ENCODE results near the gene WHRN. TPM values are rescaled to one million over a fixed set of nuclear protein-coding genes. Genes with fewer than 3 reads are reported as not detected.

Gene WHRN
- total RNA-seq, 4 donors from 2014 or later = 0.82 to 4.1 (median 2.3) TPM

- TF ChIP-seq, protein P1, sequence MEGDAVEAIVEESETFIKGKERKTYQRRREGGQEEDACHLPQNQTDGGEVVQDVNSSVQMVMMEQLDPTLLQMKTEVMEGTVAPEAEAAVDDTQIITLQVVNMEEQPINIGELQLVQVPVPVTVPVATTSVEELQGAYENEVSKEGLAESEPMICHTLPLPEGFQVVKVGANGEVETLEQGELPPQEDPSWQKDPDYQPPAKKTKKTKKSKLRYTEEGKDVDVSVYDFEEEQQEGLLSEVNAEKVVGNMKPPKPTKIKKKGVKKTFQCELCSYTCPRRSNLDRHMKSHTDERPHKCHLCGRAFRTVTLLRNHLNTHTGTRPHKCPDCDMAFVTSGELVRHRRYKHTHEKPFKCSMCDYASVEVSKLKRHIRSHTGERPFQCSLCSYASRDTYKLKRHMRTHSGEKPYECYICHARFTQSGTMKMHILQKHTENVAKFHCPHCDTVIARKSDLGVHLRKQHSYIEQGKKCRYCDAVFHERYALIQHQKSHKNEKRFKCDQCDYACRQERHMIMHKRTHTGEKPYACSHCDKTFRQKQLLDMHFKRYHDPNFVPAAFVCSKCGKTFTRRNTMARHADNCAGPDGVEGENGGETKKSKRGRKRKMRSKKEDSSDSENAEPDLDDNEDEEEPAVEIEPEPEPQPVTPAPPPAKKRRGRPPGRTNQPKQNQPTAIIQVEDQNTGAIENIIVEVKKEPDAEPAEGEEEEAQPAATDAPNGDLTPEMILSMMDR (IDR thresholded peaks at IDR 0.05; ENCODE audit: low read depth) = no peak
These were observed 40.8 kb downstream of the WHRN start for GRCh38 chr9:114464281-114465051.

GRCh38 chr9:114462791-114463190, 42.5 kb downstream of the WHRN start:
- TF ChIP-seq, protein P1 (IDR thresholded peaks at IDR 0.05; ENCODE audit: low read depth) = no peak

GRCh38 chr9:114461468-114461867, 43.8 kb downstream of the WHRN start:
- TF ChIP-seq, protein P1 (IDR thresholded peaks at IDR 0.05; ENCODE audit: low read depth) = no peak

DNA sequence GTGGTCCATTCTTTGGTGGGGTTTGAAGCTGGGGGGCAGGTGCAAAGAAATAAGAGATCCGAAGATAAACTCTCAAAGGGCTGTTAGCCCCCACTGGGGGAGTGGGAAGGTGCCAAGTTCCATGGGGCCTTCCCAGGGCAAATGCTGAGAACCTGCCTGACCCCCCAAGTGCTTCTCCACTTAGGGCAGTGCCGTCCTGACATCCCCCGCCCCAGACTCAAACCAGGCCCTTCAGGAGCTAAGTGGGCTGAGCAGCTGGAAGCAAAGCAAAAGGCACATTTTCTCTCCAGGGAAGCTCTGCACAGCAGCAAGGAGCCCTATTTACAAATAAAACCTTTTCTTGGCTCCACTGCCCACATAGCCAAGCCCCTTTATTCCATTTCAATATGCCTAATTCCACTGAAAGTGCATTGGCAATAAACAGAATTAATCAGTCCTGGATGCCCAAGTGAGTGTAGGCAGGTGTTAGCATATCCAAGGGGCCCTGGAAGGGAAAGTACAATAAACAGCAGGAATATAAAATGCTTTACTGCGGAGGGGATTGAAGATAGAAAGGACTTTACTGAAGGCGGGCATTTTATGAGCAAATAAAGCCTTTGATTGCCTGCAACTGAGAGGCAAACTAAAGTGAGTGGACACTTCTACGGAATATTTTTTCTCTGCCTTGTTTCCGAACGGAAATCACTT, 44.6 kb downstream of the WHRN start:
- TF ChIP-seq, protein P1 (IDR thresholded peaks at IDR 0.05; ENCODE audit: low read depth) = no peak

DNA sequence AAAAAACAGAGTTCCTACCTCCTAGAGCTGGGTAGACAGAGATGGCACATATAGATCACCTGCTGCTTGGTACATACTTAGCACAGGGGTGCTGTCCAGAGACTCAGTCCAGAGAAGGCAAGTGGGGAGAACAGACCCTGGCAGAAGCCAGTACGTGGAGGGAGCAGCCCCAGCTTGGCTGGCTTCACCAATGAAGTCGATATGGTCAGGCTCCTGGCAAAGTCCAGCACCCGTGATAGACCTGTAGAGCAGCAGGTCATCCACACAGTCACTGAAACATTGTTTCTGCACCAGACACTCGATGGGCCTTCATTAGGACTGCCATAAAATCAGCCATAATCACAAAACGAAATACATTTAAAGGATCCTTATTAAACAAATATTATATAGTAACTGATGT, 45.8 kb downstream of the WHRN start:
- TF ChIP-seq, protein P1 (IDR thresholded peaks at IDR 0.05; ENCODE audit: low read depth) = no peak

- TF ChIP-seq, protein P1 (IDR thresholded peaks at IDR 0.05; ENCODE audit: low read depth) = no peak
These were observed 48.3 kb downstream of the WHRN start for GRCh38 chr9:114456929-114457328.

- TF ChIP-seq, protein P1 (IDR thresholded peaks at IDR 0.05; ENCODE audit: low read depth) = no peak
These were observed 50.6 kb downstream of the WHRN start for GRCh38 chr9:114454652-114455051.
